Right lobe of liver (tissue), 4 donors: Measurements from ENCODE around the gene DNASE2B.

Source experiments
- CTCF ChIP-seq, 4 donors: fragments of 200-600 bp in 3 of 4; fragments of 450-650 bp in 1 of 4; IDR thresholded peaks; one replicate each; pipeline versions ENCODE4 v1.5.1 to v1.8.0; 2016 to 2022; ENCODE audit warnings: antibody characterized with exemption in 4 of 4, mild to moderate bottlenecking in 2 of 4
- POLR2A ChIP-seq: fragments of 450-650 bp; IDR thresholded peaks from one replicate; pipeline ENCODE4 v1.6.1; 2017; ENCODE audit warnings: antibody characterized with exemption, mild to moderate bottlenecking
- donor health status: DM: no; HTN: no; CAD: no.
- donor health status: DM: no; HTN: no; CAD: no.
- donor health status: DM: no; HTN: yes; CAD: no.

DNA sequence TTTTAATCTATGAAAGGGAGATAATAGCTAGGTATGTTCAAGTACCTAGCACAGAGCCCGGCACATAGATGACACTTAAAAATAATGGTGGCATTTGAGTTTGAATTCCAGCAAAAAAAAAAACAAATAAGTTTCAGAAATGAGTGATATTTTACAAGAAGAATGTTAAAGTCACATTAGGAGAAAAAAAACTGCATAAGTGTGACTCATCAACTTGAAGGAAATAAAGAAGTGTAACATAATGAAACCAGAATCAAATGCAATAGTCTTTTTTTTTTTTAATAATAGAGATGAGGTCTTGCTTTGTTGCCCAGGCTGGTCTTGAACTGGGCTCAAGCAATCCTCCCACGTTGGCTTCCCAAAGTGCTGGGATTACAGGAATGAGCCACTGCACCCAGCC, 17.1 kb downstream of the DNASE2B start:
- TF ChIP-seq POLR2A (no peak), CTCF (IDR thresholded peaks at IDR 0.05) (no peak)
